Liver (tissue), 9 donors: ENCODE results near the gene ZSCAN5A. TPM values are rescaled to one million over a fixed set of nuclear protein-coding genes. Genes with fewer than 3 reads are reported as not detected.

Source experiments
- DNase-seq: peaks from one replicate; pipeline ENCODE4 v3.0.0-alpha.2; 2017; ENCODE audit warnings: low spot score
- H3K27ac ChIP-seq, 2 donors: one replicate each; pipeline ENCODE4 v1.7.0; 2013; ENCODE audit warnings: inconsistent platforms in 2 of 2, low read length in 2 of 2, control low read depth in 1 of 2, low read depth in 1 of 2, mild to moderate bottlenecking in 1 of 2
- H3K27me3 ChIP-seq, 4 donors: one replicate each; pipeline versions ENCODE4 v1.6.1 to v1.7.0; 2013; ENCODE audit warnings: low read length in 3 of 4, inconsistent platforms in 1 of 4, mild to moderate bottlenecking in 1 of 4, moderate library complexity in 1 of 4; ENCODE audit not compliant: control insufficient read depth in 4 of 4, insufficient read depth in 4 of 4
- H3K36me3 ChIP-seq, 4 donors: one replicate each; pipeline versions ENCODE4 v1.6.1 to v1.7.0; 2013; ENCODE audit warnings: low read length in 3 of 4, mild to moderate bottlenecking in 3 of 4, low read depth in 1 of 4, moderate library complexity in 1 of 4; ENCODE audit not compliant: control insufficient read depth in 4 of 4, insufficient read depth in 3 of 4
- H3K4me1 ChIP-seq, 4 donors: one replicate each; pipeline versions ENCODE4 v1.6.1 to v1.7.0; 2013; ENCODE audit warnings: low read length in 3 of 4, mild to moderate bottlenecking in 3 of 4, moderate library complexity in 1 of 4; ENCODE audit not compliant: control insufficient read depth in 4 of 4, insufficient read depth in 4 of 4
- H3K4me3 ChIP-seq, 3 donors: one replicate each; pipeline versions ENCODE4 v1.6.1 to v1.7.0; 2013; ENCODE audit warnings: low read length in 3 of 3, control low read depth in 1 of 3, low read depth in 1 of 3, mild to moderate bottlenecking in 1 of 3
- H3K9ac ChIP-seq, 2 donors: one replicate each; pipeline ENCODE4 v1.7.0; 2013; ENCODE audit warnings: low read length in 2 of 2, mild to moderate bottlenecking in 2 of 2, moderate library complexity in 2 of 2, control low read depth in 1 of 2, low read depth in 1 of 2
- H3K9me3 ChIP-seq, 4 donors: one replicate each; pipeline versions ENCODE4 v1.6.1 to v1.7.0; 2013; ENCODE audit warnings: low read length in 3 of 4; ENCODE audit not compliant: control insufficient read depth in 4 of 4
- ATF3 ChIP-seq: IDR thresholded peaks from 2 replicates; pipeline ENCODE4 v1.6.1; 2016; ENCODE audit warnings: antibody characterized with exemption
- CTCF ChIP-seq: fragments of 150-350 bp; IDR thresholded peaks from 2 replicates; pipeline ENCODE4 v1.5.1; 2017; ENCODE audit warnings: improper control_type of control experiment, low read depth, low read length; ENCODE audit not compliant: missing input control
- EGR1 ChIP-seq, 2 donors: IDR thresholded peaks; 2 replicates each; pipeline ENCODE4 v1.6.1; 2016 to 2018; ENCODE audit warnings: antibody characterized with exemption in 2 of 2, low read depth in 2 of 2
- FOXA1 ChIP-seq: IDR thresholded peaks from 2 replicates; pipeline ENCODE4 v1.6.1; 2016; ENCODE audit warnings: antibody characterized with exemption
- FOXA2 ChIP-seq: IDR thresholded peaks from 2 replicates; pipeline ENCODE4 v1.6.1; 2016; ENCODE audit warnings: antibody characterized with exemption
- GABPA ChIP-seq, 2 donors: IDR thresholded peaks in 1 of 2; conservative IDR thresholded peaks in 1 of 2; 2 replicates each; pipeline ENCODE4 v1.6.1; 2016; ENCODE audit warnings: antibody characterized with exemption in 2 of 2, mild to moderate bottlenecking in 1 of 2, moderate library complexity in 1 of 2
- HNF4A ChIP-seq, 2 donors: conservative IDR thresholded peaks; 2 replicates each; pipeline ENCODE4 v1.6.1; 2016; ENCODE audit warnings: antibody characterized with exemption in 2 of 2, mild to moderate bottlenecking in 2 of 2
- HNF4G ChIP-seq: IDR thresholded peaks from 2 replicates; pipeline ENCODE4 v1.6.1; 2016; ENCODE audit warnings: antibody characterized with exemption
- JUND ChIP-seq, 2 donors: IDR thresholded peaks; 2 replicates each; pipeline ENCODE4 v1.6.1; 2016; ENCODE audit warnings: antibody characterized with exemption in 2 of 2
- MAX ChIP-seq: IDR thresholded peaks from 2 replicates; pipeline ENCODE4 v1.6.1; 2016; ENCODE audit warnings: antibody characterized with exemption
- NR2F2 ChIP-seq: IDR thresholded peaks from 2 replicates; pipeline ENCODE4 v1.6.1; 2016; ENCODE audit warnings: antibody characterized with exemption
- RAD21 ChIP-seq, 2 donors: IDR thresholded peaks; 2 replicates each; pipeline ENCODE4 v1.6.1; 2016; ENCODE audit warnings: antibody characterized with exemption in 2 of 2, mild to moderate bottlenecking in 2 of 2
- REST ChIP-seq: IDR thresholded peaks from 2 replicates; pipeline ENCODE4 v1.6.1; 2016; ENCODE audit warnings: antibody characterized with exemption, mild to moderate bottlenecking
- RXRA ChIP-seq, 2 donors: IDR thresholded peaks; 2 replicates each; pipeline ENCODE4 v1.6.1; 2017 to 2018; ENCODE audit warnings: antibody characterized with exemption in 2 of 2, mild to moderate bottlenecking in 1 of 2
- SP1 ChIP-seq: IDR thresholded peaks from 2 replicates; pipeline ENCODE4 v1.6.1; 2018; ENCODE audit warnings: antibody characterized with exemption, mild to moderate bottlenecking
- TAF1 ChIP-seq: conservative IDR thresholded peaks from 2 replicates; pipeline ENCODE4 v1.6.1; 2016; ENCODE audit warnings: antibody characterized with exemption, mild to moderate bottlenecking
- YY1 ChIP-seq: IDR thresholded peaks from 2 replicates; pipeline ENCODE4 v1.6.1; 2016; ENCODE audit warnings: antibody characterized with exemption, mild to moderate bottlenecking
- ZBTB33 ChIP-seq: IDR thresholded peaks from 2 replicates; pipeline ENCODE4 v1.6.1; 2016; ENCODE audit warnings: antibody characterized with exemption
- WGBS: extraction: QIAGEN DNeasy Blood & Tissue Kit; methylation state at CpG from one replicate; pipeline ENCODE4 v1.1.7; 2013; 5-methylcytosine and 5-hydroxymethylcytosine counted together
- polyA plus RNA-seq, 2 donors: library from polyadenylated mRNA; stranded (reverse) in 1 of 2; unstranded in 1 of 2; fragments of 200-250 nt in 1 of 2; fragments of >200 nt in 1 of 2; fragmentation: Nextera tagmentation in 1 of 2; extraction: Ambion mirVana in 1 of 2; gene quantifications; one replicate each; pipeline versions ENCODE4 v1.2.1 to v1.2.3, GENCODE V29; 2013 to 2015
- total RNA-seq, 2 donors: library from RNA; depleted of rRNA; stranded (reverse); fragments of >200 nt; gene quantifications; one replicate each; pipeline ENCODE4 v1.2.3, GENCODE V29; 2014
- donor health status: healthy.
- donor health status: healthy.
- donor health status: healthy.
- donor health status: healthy.
- donor health status: healthy.

Gene ZSCAN5A
- total and polyA plus RNA-seq, 4 donors: 2.2 to 9.6 (median 5.0) TPM

- no peaks in the 10 kb centered on the region for H3K9me3 ChIP-seq
- peaks cover 0 to 10% (median 8%) of the 10 kb centered on the region in 4 donors for H3K4me1 ChIP-seq
- no peak for DNase-seq
- no peak within 1 kb of the TSS for H3K4me3 ChIP-seq
- no peak within 1 kb of the TSS for H3K9ac ChIP-seq
- 78% methylated on average over 3 of the region's 3 CpGs for WGBS
- TF ChIP-seq ATF3 (no peak), RXRA (IDR thresholded peaks at IDR 0.05) (no peak), HNF4G (no peak), JUND (IDR thresholded peaks at IDR 0.05) (no peak), TAF1 (no peak), RAD21 (IDR thresholded peaks at IDR 0.05) (no peak), NR2F2 (no peak), SP1 (no peak), ZBTB33 (no peak), HNF4A (conservative IDR thresholded peaks at IDR 0.05) (no peak), EGR1 (IDR thresholded peaks at IDR 0.05; ENCODE audit: low read depth in 2 of 2) (no peak), FOXA1 (no peak), MAX (no peak), GABPA (IDR thresholded peaks at IDR 0.05 in 1 of 2, conservative IDR thresholded peaks at IDR 0.05 in 1 of 2) (no peak), CTCF (no peak), YY1 (no peak), FOXA2 (no peak)
- H3K27ac ChIP-seq: no peak within 1 kb of the TSS
- no peaks in the 10 kb centered on the region for H3K36me3 ChIP-seq
- H3K27me3 ChIP-seq: no peaks in the 10 kb centered on the region
These were observed 112.7 kb downstream of the ZSCAN5A start, which contains the start of gene ZSCAN5C for GRCh38 chr19:56201973-56202372. Gene ZSCAN5C, plus strand, starts transcription at chr19:56202273. Its CDS starts 3,641 bp downstream, at chr19:56205914.

- Histone ChIP-seq H3K27ac (peak overlapping the region in 1 of 2 donors; percentile 43), H3K27me3 (no peaks in the 10 kb centered on the region), H3K4me1 (peaks cover 0 to 10% (median 8%) of the 10 kb centered on the region in 4 donors), H3K9me3 (no peaks in the 10 kb centered on the region), H3K36me3 (no peaks in the 10 kb centered on the region), H3K4me3 (no peak overlapping the region), H3K9ac (no peak overlapping the region)
- DNase-seq: no peak
- TF ChIP-seq TAF1: no peak
- TF ChIP-seq FOXA2: no peak
- peak; percentile 28 to 86 for TF ChIP-seq RXRA (IDR thresholded peaks at IDR 0.05)
- TF ChIP-seq HNF4G: no peak
- peak in 1 of 2 donors; percentile 8 for TF ChIP-seq RAD21 (IDR thresholded peaks at IDR 0.05)
- peak; percentile 24 for TF ChIP-seq ATF3
- TF ChIP-seq GABPA (IDR thresholded peaks at IDR 0.05 in 1 of 2, conservative IDR thresholded peaks at IDR 0.05 in 1 of 2): peak in 1 of 2 donors; percentile 57
- no peak for TF ChIP-seq REST
- TF ChIP-seq YY1: peak; percentile 14
- no peak for TF ChIP-seq SP1
- no peak for TF ChIP-seq MAX
- TF ChIP-seq EGR1 (IDR thresholded peaks at IDR 0.05; ENCODE audit: low read depth in 2 of 2): no peak
- TF ChIP-seq CTCF: no peak
- TF ChIP-seq JUND (IDR thresholded peaks at IDR 0.05): peak; percentile 19 to 67
- TF ChIP-seq HNF4A (conservative IDR thresholded peaks at IDR 0.05): peak; percentile 70 to 89
- TF ChIP-seq FOXA1: no peak
- WGBS: 40% methylated on average over 7 of the region's 7 CpGs
These were observed 115.0 kb downstream of the ZSCAN5A start for GRCh38 chr19:56199687-56200086.
